ENCODE measurements around the gene CRTC1. TPM values are rescaled to one million over a fixed set of nuclear protein-coding genes. Genes with fewer than 3 reads are reported as not detected.
"Not testable (repeated sequence)": the region's sequence is repeated elsewhere in the genome, so short reads cannot be mapped to it uniquely, and the experiment has no call there.

The CRTC1 gene
- total RNA-seq, 1 donor from 2014 or later = 3.2 TPM

DNA sequence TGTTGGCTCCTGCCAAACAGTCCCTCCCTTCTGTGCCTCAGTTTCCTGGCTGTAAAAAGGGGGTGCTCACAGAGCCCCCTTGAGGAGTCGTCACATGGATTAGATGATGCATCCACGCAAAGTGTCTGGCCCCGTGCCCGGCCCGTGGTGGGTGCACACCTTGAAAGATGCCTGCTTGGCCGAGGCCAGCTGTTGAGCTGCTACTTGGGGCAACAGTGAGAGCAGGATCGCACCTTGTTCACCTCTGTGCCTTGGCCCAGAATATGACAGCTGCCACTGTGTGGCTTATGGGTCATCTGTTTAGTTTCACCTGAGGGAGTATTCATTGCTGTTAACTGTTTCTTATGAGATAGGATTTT lies 17.7 kb downstream of the CRTC1 start:
- no peak for DNase-seq

DNA sequence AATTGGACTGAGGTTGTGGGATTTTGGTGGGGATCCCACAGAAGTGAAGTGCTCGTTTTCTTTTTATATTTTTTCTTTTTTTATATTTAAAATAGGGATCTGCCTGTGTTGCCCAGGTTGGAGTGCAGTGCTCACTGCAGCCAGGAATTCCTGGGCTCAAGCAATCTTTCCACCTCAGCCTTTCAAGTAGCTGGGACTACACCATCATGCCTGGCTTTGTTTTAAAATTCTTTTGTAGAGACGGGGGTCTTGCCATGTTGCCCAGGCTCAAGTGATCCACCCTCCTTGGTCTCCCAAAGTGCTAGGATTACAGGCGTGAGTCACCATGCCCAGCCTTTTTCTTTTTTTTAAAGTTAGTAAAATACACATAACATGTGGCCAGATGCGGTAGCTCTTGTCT lies 20.6 kb downstream of the CRTC1 start:
- DNase-seq = no peak

DNA sequence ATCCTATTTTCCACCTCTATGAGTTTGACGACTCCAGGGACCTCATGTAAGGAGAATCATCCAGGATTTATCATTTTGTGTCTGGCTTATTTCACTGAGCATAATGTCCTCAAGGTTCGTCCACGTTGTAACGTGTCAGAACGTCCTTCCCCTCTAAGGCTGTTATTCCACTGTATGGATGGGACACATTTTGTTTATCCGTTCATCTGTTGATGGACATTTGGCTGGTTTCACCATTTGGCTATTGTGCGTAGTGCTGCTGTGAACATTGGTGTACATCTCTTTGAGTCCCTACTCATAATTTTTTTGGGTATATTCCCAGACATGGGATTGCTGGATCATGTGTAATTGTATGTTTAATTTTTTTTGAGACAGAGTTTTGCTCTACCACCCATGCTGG lies 21.5 kb downstream of the CRTC1 start:
- peak; percentile 33 for DNase-seq

DNA sequence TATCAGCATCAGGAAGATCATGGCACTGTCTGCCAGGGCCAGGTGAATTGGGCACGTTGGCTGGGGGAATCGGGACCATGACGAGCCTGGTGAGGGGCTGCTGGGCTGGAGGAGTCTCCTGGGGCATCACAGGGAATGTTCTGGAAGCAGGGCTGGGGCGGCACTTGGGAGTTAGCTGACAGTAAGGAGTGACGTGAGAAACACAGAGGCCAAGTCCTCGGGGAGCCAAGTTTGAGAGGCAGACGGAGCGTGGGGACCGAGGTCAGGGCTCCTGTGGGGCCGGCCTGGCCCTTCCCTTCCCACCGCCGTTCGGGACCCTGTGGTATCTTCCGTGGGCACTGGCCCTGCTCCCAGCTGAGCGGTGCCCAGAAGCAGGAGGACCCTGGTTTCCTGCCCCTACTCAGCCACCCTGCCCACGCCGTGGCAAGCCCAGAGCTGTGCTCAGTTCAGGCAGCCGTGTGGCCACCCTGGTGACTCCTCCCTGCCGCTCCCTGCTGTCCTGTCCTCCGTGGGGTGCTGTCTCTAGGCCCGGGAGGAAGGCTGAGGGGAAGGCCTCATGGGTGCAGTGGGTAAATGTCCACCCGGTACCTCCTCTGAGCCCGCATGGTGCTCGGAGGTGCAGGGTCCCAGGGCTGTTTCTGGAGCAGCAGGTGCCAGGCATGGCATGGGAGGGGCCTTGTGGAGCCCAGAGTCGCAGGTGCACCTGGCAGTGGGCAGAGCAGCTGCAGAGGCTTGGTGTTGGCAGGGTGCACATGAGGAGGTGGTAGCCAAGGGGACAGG lies 25.2 kb downstream of the CRTC1 start:
- no peak for DNase-seq

DNA sequence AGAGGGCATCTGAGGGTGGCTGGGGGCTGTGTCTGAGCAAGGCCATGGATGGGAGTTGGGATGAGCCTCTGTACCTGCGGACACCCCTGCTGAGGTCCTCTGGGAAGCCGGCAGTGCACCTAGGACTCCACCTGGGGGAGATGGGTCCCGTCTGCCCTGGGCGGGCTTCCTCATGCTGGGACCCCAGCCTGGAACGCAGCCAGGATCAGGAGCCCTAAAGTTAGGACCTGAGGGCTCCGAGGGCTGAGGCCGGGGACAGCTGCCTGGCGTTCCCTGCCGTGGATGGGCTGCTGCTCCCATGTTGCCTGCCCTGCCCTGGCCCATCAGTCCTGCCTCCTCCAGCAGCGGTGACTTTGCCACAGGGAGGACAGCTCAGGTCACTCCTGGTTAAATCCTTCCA lies 26.1 kb downstream of the CRTC1 start:
- DNase-seq = no peak

DNA sequence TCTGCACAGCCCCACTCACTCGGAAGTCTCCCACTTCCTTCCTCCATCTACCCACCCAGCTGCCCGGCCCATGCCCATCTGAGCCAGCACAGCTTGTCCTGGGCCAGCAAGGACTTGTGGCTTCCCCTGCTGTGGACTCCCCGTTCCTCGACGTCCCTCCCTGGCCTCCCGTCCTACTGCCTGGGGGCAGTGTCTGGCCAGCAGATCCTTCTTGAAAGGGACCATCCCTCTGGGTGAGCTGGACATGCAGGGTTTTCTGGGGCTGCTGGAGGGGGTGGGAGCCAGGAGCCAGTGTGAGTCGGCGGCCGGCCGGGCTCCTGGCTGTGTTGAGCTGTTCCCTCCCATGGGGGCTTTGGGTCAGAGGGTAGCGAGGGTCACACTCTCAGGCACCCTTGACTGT lies 26.7 kb downstream of the CRTC1 start:
- no peak for DNase-seq

DNA sequence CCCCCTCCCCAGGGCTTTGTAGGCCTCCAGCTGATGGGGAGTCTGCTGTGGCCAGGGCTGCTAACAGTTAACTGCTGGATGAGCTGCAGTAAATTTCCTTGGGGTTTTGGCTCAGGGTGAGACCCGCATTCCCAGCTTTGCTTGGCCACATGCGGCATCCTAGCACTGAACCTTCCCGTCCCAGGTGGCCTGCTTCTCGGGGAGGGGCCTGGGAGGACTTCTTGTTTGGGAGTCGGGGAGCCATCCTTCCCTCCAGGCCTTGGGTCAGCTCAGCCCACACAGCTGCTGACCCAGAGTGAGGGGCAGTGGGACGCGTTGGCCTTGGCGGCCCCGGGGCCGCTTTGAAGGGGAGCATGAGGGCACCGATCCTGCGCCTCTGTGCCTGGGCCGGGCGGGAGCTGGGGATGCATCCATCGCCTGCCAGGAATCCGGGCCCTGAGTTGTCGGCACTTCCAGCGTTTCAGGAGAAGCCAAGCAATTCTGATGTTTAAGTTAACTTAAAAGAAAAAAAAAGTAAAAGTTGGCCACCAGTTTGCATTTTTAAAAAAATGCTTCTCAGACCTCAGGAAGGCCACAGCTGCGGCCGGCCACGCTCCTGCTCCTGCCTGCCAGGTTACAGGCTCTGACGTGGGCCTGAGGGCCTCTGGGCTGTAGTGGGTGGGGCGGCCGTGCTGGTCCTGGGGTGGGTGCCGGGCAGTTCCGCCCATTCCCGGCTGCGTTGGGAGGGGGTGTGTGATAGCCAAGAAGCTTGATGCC lies 27.7 kb downstream of the CRTC1 start:
- DNase-seq = peak; percentile 49

DNA sequence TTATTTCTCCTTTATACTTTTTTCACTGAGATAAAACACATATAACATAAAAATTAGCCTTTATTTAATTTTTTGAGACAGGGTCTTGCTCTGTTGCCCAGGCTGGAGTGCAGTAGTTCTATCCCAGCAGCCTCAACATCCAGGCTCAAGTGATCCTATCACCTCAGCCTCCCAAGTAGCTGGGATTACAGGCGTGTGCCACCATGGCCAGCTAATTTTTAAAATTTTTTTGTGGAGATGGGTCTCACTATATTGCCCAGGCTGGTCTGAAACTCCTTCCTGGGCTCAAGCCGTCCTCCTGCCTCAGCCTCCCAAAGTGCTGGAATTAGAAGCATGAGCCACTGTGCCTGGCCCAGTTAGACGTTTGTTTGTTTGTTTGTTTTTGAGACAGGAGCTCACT lies 28.4 kb downstream of the CRTC1 start:
- no peak for DNase-seq

DNA sequence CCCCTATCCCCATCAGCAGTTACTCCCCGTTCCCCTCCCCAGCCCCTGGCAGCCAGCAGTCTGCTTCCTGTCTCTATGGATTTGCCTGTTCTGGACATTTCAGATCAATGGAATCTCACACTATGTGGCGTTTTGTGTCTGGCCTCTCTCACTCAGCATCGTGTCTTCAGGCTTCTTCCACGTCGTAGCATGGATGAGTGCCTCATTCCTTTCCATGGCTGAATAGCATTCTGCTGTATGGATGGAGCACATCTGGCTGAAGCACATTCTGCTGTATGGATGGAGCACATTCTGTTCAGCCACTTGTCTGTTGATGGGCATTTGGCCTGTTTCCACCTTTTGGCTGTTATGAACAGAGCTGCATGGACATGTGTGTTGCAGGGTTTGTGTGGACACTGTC lies 29.5 kb downstream of the CRTC1 start:
- peak; percentile 83 for DNase-seq

DNA sequence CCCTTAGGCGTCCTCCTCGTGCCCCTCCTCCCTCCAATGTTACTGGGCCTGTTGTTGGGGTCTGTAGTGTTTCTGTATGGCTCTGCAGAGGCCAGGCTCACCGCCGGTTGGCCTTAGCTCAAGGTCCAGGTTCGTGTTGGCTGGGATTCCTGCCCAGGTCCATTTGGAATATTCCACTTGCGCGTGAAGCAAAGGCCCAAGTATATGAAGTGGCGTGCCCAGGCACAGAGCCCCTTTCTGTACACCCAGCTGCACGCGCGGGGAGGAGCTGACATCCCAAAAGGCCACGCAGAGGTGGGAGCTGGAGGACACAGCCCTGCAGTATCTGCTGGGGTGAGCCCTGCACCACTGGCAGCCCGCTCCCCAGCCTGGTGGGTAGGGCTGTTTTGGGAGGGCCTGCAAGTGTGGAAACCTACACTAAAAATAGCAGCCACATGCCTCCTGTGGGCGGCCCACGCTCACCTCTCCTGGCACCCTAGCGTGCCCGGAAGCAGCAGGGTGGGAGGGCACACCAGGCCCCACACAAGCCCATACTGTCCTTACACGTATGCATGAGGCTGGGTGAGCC lies 30.2 kb downstream of the CRTC1 start:
- DNase-seq = no peak

DNA sequence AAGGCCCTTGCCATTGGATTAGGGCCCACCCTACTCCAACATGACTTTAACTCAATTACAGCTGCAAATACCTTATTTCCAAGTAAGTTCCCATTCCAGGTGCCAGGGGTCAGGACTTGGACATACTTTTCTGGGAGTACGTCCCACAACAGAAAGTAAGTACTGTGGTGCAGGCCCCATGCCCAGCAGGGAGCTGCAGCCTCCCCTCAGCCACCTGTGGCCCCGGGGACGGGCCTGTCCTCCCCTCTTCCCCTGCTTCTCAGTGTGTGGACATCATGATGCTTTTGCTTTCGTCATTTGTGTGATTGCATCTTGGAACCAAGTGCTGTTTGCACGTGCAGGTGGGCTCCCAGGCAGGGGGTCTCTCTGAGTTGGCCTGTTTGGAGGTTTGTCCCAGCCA lies 31.9 kb downstream of the CRTC1 start:
- DNase-seq = no peak

DNA sequence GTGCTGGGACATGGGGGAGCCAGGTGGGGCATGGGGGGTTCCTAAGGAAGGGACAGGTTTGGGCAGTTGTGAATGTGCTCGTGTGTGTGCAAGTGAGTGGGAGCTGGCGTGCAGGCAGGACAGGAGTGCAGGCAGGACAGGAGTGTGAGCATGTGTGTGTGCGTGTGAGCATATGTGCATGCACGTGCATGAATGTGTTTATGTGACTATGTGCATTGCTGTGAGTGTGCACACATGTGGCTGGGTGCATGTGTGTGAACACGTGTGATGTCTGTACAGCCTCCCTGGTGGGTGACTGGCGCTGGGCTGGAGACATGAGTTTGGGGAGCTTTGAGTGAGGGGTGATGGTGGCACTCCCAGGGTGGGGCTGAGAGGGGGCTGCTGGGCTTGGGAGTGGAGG lies 33.4 kb downstream of the CRTC1 start:
- DNase-seq = no peak

DNA sequence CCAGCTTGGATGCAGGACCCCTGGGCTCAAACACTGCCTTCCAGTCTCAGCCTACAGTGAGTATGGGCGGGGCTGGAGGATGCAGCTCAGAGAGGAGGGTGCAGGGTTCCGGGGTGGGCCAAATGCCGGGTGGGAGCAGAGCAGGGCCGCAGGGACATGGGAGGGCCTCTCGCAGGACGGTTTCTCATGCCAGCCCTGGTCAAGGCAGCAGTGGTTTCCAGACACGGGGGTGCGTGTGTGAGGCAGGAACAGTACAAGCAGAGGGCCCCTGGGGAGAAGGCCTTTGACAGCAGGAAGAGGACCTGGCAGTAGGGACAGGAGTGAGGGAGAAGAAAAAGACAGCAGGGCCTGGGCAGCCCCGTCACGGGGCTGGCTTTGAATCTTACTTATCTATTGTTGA lies 34.1 kb downstream of the CRTC1 start:
- DNase-seq = no peak

DNA sequence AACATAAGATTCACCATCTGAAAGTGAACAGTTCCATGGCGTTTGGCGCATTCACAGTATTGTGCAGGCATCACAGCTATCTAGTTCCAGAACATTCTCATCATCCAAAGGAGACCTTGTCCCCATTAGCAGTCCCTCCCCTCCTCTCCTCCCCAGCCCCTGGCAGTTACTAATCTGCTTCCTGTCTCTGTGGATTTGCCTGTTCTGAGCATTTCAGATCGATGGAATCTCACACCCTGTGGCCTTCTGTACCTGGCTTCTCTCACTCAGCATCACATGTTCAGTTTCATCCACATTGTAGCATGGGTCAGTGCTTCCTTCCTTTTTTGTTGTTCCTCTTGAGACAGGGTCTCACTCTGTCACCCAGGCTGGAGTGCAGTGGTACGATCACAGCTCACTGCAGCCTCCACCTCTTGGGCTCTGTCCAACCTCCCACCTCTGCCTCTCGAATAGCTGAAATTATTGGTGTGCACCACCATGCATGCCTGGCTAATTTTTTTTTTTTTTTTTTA lies 34.6 kb downstream of the CRTC1 start:
- no peak for DNase-seq

DNA sequence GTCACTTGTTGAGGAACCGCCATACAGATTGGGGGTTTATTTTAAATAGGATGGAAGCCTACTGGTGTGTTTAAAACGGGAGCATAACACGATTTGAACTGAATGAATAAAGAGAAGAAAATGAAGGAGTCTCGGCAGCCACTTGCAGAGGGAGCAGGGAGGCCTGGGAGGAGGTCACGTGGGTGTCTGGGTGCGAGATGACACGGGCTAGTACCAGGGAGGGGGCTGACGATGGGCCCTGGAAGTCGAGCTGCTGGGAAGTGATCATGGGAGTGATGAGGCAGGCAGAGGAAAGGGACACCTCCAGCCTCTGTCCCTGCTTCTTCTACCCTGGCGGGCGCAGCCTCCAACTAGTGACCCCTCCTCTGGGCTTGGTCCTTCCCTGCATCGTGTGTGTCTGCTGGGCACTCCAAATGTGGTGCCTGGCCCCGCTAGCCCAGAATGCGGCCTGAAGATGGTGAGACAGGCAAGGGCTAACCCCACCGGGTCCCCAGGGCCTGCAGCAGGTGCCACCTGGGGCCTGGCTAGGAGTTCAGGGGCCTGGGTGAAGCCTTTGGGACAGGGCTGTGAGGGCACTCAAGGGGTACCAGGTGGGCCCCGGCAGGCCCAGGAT lies 35.5 kb downstream of the CRTC1 start:
- no peak for DNase-seq

DNA sequence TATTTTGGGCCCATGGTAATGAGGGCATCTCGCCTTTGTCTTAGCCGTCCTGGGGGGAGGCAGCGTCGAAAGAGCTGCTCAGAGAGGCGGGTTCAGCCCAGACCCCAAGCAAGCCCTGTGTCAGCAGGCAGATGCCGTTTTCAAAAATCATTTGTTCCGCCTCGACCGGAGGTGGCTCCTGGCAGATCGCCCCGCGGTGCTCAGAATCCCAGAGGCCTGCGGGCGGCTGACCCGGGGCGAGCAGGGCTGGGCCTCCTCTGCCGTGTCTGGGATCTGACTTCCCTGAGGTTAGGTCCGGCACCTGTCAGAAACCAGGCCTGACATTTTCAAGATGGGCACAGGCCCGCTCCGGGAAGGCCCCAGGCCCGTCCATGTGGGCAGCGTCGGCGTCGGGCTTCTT lies 36.1 kb downstream of the CRTC1 start:
- no peak for DNase-seq

DNA sequence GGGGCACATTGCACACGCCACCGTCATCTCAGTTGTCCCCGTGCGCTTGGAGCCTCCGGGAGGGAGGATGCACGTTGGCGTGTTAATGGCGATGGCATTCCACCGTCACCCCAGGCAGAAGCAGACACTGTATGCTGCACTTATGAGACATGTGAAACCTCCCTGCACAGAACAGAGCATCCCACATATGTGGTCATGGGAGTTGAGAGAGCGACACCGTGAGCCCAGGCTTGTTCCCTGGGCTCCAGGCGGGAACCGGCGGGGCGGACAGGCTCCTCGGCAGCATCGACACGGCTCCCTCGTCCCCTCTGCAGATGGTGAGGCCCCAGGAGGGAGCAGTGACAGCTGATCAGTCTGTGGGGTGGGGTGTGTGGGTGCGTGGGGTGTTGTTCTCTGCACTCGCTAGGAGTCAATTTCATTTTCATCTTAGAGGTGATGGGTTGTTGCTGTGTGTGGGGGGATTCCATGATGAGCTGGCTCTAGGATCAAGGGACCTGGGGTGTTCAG lies 40.4 kb downstream of the CRTC1 start:
- no peak for DNase-seq

DNA sequence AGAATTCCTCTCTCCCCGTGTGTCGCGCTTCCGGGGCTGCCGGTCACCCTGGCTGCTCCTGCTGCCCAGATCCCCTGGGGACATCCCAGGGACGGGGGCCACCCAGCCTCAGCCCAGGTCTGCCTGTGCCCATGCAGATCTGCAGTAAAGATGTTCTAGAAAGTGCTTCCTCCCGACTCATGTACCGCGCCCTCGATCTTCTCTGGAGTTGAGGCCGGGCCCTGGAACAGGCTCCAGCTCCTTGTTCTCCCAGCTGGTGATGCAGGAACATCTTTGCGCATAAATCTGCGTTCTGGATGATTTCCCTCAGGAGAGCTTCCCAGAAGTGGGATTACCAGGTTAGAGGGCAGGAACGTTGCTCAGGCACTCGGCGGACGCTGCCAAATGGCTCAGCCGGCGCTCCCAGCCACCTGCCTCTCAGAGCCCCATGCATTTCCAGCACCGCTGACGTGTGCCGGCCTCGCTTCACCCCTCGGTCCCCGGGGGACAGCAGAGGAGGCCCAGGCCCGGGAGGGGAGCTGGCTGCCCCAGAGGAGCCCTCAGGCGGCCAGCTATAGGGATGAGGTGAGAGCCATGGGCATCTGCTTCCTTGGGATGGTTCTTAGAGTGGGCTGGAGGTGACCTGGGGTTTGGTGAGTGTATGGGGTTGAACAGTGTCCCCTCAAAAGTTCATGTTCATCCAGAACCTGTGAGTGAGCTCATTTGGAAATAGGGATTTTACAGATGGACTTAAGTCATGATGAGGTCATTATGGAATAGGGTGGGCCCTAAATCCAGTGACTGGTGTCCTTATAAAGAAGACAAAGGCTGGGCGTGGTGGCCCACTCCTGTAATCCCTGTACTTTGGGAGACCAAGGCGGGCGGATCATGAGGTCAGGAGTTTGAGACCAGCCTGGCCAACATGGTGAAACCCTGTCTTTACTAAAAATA lies 42.6 kb downstream of the CRTC1 start:
- no peak for DNase-seq

DNA sequence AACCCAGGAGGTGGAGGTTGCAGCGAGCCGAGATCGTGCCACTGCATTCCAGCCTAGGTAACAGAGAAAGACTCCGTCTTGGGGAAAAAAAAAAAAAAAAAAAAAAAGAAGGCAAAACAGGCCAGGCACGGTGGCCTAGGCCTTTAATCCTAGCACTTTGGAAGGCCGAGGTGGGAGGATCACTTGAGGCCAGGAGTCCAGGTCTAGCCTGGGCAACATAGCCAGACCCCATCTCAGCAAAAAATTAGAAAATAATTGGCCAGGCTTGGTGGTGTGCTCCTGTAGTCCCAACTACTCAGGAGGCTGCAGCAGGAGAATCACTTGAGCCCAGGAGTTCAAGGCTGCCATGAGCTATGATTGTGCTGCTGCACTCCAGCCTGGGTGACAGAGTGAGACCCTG lies 43.4 kb downstream of the CRTC1 start:
- DNase-seq = no peak

DNA sequence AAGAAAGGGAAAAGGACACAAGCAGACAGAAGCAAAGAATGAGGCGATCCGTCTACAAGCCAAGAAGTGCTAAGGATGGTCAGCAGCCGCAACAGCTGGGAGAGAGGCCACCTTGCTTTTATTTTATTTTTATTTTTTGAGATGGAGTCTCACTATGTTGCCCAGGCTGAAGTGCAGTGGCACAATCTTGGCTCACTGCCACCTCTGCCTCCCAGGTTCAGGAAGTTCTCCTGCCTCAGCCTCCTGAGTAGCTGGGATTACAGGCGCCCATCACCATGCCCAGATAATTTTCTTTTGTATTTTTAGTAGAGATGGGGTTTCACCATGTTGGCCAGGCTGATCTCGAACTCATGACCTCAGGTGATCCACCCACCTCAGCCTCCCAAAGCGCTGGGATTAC lies 44.1 kb downstream of the CRTC1 start:
- not testable (repeated sequence) for DNase-seq

DNA sequence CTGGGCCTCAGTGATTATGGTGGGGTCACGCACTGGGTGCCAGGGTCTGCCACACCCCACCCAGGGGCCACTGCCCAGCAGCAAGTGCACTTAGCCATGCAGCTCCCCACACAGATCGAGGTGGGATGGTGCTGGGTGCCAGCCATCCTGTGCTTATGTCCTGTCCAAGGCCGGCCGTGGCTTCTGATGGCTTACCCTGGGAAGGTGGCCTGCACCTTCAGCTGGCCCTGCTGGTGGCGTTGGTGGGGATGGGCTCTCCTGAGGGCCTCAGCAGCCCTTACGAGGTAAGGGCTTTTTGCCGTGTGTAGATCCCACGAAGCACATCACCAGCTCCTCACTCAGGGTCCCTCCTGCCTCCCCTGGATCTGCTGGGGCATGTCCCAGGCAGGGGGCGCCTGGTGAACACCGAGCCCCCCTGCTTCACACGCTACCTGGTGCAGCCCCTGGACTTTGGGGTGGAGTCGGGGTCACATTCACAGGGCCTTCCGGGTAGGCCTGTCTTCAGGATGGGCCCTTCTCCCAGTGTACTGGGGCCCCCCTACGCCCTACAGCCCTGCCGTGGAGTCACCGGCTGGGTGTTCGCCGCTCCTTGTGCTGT lies 46.6 kb downstream of the CRTC1 start:
- DNase-seq = no peak

All from skin of body (tissue), 2 donors.